ENCODE data around the gene IQGAP2. TPM values are rescaled to one million over a fixed set of nuclear protein-coding genes. Genes with fewer than 3 reads are reported as not detected.

The IQGAP2 gene
- total RNA-seq, 1 donor from 2014 or later, result 11.5 TPM

DNA sequence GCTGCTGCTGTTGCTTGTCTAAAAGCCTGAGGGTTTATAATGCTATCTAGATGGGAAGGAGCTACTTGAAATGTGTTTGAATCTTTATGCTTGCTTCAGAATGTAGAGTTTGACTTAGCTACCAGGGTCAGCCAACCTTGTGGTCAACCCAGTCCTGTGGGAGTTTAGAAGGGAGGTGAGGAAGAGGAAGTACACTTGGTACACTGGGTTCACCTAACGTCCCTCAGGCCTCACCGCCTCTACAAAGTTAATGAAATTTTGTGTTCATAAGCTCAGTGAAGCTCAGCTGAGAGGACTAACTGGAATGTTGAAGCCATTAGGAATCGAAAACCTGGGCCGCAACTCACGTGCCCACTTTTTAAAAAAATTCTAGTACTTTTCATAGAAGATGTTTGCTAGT, 10.7 kb downstream of the IQGAP2 start:
- Histone ChIP-seq H3K4me1 (ENCODE audit: control insufficient read depth in 3 of 3, insufficient read depth in 3 of 3, low read length in 3 of 3) (no peaks in the 10 kb centered on the region), H3K27ac (ENCODE audit: low read depth, low read length) (no peak overlapping the region), H3K36me3 (ENCODE audit: control insufficient read depth in 3 of 3, insufficient read depth in 3 of 3, low read length in 3 of 3) (no peaks in the 10 kb centered on the region), H3K27me3 (ENCODE audit: control insufficient read depth in 3 of 3, insufficient read depth in 3 of 3, low read length in 3 of 3) (no peaks in the 10 kb centered on the region), H3K9ac (ENCODE audit: low read depth in 1 of 3, low read length in 3 of 3) (no peak overlapping the region), H3K4me3 (ENCODE audit: low read length in 3 of 3) (no peak overlapping the region), H3K9me3 (ENCODE audit: control insufficient read depth in 3 of 3, low read length in 3 of 3) (no peaks in the 10 kb centered on the region)

DNA sequence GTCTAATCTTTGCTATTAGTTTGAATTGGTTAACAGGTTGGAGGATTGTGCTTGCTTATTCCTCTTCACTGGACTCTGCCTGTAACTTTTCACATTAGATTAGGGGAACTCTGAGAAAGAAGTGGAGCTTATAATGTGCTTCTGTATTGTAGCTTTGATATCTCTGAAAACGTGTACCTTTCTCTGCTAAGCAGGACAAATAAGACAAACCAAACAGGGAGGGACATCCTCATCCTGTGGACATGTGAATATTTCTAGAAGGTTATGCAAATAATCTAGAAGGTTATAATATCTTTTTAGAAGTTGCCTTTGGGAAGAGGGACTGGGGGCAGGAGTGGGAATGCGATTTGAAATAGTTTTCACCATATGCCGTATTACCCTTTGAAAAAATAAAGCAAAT, 11.7 kb downstream of the IQGAP2 start:
- no peaks in the 10 kb centered on the region for H3K4me1 ChIP-seq (ENCODE audit: control insufficient read depth in 3 of 3, insufficient read depth in 3 of 3, low read length in 3 of 3)
- no peak overlapping the region for H3K4me3 ChIP-seq (ENCODE audit: low read length in 3 of 3)
- H3K9ac ChIP-seq (ENCODE audit: low read depth in 1 of 3, low read length in 3 of 3), result no peak overlapping the region
- no peaks in the 10 kb centered on the region for H3K36me3 ChIP-seq (ENCODE audit: control insufficient read depth in 3 of 3, insufficient read depth in 3 of 3, low read length in 3 of 3)
- no peak overlapping the region for H3K27ac ChIP-seq (ENCODE audit: low read depth, low read length)
- H3K27me3 ChIP-seq (ENCODE audit: control insufficient read depth in 3 of 3, insufficient read depth in 3 of 3, low read length in 3 of 3), result no peaks in the 10 kb centered on the region
- H3K9me3 ChIP-seq (ENCODE audit: control insufficient read depth in 3 of 3, low read length in 3 of 3), result no peaks in the 10 kb centered on the region

DNA sequence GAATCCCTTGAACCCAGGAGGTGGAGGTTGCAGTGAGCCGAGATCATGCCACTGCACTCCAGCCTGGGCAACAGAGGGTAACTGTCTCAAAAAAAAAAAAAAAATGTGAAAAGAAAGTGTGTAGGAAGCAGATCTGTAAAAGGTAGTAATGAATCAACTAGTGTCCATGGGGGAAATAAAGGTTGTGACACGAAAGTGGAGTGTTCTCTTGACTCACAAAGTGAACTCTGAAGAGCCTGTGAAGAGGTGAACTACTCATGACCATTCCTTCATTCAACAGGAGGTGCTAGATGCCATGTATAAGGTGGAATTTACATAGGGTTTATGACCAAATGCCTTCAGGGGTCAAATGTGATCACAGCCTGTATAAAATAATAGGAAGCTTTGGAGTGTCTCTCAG, 12.8 kb downstream of the IQGAP2 start:
- H3K27ac ChIP-seq (ENCODE audit: low read depth, low read length), result no peak overlapping the region
- no peaks in the 10 kb centered on the region for H3K4me1 ChIP-seq (ENCODE audit: control insufficient read depth in 3 of 3, insufficient read depth in 3 of 3, low read length in 3 of 3)
- H3K27me3 ChIP-seq (ENCODE audit: control insufficient read depth in 3 of 3, insufficient read depth in 3 of 3, low read length in 3 of 3), result no peaks in the 10 kb centered on the region
- no peaks in the 10 kb centered on the region for H3K9me3 ChIP-seq (ENCODE audit: control insufficient read depth in 3 of 3, low read length in 3 of 3)
- no peak overlapping the region for H3K4me3 ChIP-seq (ENCODE audit: low read length in 3 of 3)
- no peaks in the 10 kb centered on the region for H3K36me3 ChIP-seq (ENCODE audit: control insufficient read depth in 3 of 3, insufficient read depth in 3 of 3, low read length in 3 of 3)
- H3K9ac ChIP-seq (ENCODE audit: low read depth in 1 of 3, low read length in 3 of 3), result no peak overlapping the region

DNA sequence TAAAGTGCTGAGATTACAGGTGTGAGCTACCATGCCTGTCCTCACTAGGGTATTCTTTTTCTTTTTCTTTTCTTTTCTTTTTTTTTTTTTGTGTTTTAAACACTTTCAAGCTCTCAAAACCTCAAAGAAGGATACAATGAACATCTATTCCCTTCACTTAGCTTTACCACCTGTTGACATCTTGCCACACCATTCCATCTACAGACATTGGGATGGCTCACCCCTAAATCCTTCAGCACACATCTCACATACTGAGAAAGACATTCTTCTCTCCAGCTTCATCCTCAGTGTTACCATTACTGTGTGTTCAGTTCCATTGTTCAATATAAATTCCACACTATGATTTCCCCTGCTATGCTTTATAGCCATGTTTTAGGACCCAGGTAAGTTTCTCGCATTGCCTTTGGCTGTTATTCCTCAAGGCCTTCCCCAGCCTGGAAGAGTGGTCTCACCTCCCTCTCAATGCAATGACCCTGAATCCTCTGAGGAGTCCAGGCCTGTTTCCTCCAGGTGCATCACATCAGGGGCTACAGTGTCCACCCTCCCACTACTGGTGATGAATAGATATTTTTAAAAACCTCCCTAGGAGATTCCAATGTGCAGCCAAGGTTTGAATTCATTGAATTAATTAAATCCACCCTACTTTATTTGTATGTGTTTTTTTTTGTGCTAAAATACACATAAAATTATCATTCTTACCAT, 16.7 kb downstream of the IQGAP2 start:
- Histone ChIP-seq H3K36me3 (ENCODE audit: control insufficient read depth in 3 of 3, insufficient read depth in 3 of 3, low read length in 3 of 3) (no peaks in the 10 kb centered on the region), H3K4me1 (ENCODE audit: control insufficient read depth in 3 of 3, insufficient read depth in 3 of 3, low read length in 3 of 3) (no peaks in the 10 kb centered on the region), H3K27me3 (ENCODE audit: control insufficient read depth in 3 of 3, insufficient read depth in 3 of 3, low read length in 3 of 3) (no peaks in the 10 kb centered on the region), H3K27ac (ENCODE audit: low read depth, low read length) (no peak overlapping the region), H3K9ac (ENCODE audit: low read depth in 1 of 3, low read length in 3 of 3) (no peak overlapping the region), H3K9me3 (ENCODE audit: control insufficient read depth in 3 of 3, low read length in 3 of 3) (no peaks in the 10 kb centered on the region), H3K4me3 (ENCODE audit: low read length in 3 of 3) (no peak overlapping the region)

DNA sequence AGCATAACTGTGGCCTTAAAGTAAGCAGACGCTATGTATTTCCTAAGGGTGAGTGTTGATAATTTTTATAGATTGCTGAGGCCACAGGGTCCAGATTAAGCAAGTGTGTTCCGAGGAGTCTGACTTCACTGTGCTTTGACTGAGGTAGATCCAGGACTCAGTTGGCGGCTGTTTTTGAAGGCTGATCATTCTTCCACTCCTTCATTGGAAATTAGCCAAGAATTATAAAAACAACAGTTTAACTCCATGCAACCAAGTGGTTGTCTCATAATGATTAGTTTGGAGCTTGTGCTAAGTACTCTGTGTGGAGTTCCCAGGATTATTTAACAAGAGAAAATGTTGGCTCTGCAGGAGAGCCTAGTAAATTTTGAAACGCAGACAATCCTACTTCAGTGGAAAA, 19.1 kb downstream of the IQGAP2 start:
- no peaks in the 10 kb centered on the region for H3K36me3 ChIP-seq (ENCODE audit: control insufficient read depth in 3 of 3, insufficient read depth in 3 of 3, low read length in 3 of 3)
- H3K9me3 ChIP-seq (ENCODE audit: control insufficient read depth in 3 of 3, low read length in 3 of 3), result no peaks in the 10 kb centered on the region
- no peaks in the 10 kb centered on the region for H3K4me1 ChIP-seq (ENCODE audit: control insufficient read depth in 3 of 3, insufficient read depth in 3 of 3, low read length in 3 of 3)
- H3K27ac ChIP-seq (ENCODE audit: low read depth, low read length), result no peak overlapping the region
- no peak overlapping the region for H3K9ac ChIP-seq (ENCODE audit: low read depth in 1 of 3, low read length in 3 of 3)
- no peaks in the 10 kb centered on the region for H3K27me3 ChIP-seq (ENCODE audit: control insufficient read depth in 3 of 3, insufficient read depth in 3 of 3, low read length in 3 of 3)
- H3K4me3 ChIP-seq (ENCODE audit: low read length in 3 of 3), result no peak overlapping the region

DNA sequence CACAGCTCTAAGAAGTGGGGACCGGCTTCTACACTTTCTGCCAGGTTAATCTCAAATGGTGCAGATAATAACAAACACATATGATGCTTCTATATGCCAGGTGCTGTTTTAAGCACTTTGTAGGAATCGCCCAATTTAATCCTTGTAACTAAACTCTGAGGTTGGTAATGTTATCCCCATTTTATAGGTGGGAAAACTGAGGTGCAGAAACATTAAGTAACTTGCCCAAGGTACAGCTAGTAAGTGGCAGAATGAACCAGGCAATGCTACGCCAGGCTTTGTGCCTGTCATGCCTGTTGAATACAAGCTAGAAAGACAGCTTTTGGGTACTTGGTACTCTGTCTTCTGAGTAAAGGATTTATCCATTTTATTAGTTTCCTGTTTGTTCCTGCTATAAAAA, 19.7 kb downstream of the IQGAP2 start:
- Histone ChIP-seq H3K9ac (ENCODE audit: low read depth in 1 of 3, low read length in 3 of 3) (no peak overlapping the region), H3K27ac (ENCODE audit: low read depth, low read length) (no peak overlapping the region), H3K27me3 (ENCODE audit: control insufficient read depth in 3 of 3, insufficient read depth in 3 of 3, low read length in 3 of 3) (no peaks in the 10 kb centered on the region), H3K4me1 (ENCODE audit: control insufficient read depth in 3 of 3, insufficient read depth in 3 of 3, low read length in 3 of 3) (no peaks in the 10 kb centered on the region), H3K36me3 (ENCODE audit: control insufficient read depth in 3 of 3, insufficient read depth in 3 of 3, low read length in 3 of 3) (no peaks in the 10 kb centered on the region), H3K9me3 (ENCODE audit: control insufficient read depth in 3 of 3, low read length in 3 of 3) (no peaks in the 10 kb centered on the region), H3K4me3 (ENCODE audit: low read length in 3 of 3) (no peak overlapping the region)

DNA sequence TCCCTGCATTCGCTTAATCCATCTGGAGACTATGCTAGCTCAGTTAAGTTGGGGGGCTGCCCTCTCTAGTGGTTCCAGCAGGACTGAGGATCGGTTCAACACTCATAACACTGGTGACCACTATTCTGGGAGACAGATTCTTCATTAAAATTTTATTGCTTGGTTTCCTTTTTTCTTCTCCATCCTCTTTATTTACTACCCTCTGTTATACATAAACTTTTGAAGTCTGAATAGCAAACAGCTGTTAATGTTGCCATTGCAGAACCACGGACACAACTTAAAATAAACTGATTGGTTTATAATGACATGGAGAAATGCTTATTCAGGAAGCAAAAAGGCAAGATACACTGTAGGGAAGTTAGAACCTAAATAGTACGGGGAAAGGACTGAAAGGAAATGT, 22.1 kb downstream of the IQGAP2 start:
- H3K27ac ChIP-seq (ENCODE audit: low read depth, low read length), result no peak overlapping the region
- no peaks in the 10 kb centered on the region for H3K9me3 ChIP-seq (ENCODE audit: control insufficient read depth in 3 of 3, low read length in 3 of 3)
- no peak overlapping the region for H3K9ac ChIP-seq (ENCODE audit: low read depth in 1 of 3, low read length in 3 of 3)
- no peaks in the 10 kb centered on the region for H3K36me3 ChIP-seq (ENCODE audit: control insufficient read depth in 3 of 3, insufficient read depth in 3 of 3, low read length in 3 of 3)
- H3K4me3 ChIP-seq (ENCODE audit: low read length in 3 of 3), result no peak overlapping the region
- no peaks in the 10 kb centered on the region for H3K4me1 ChIP-seq (ENCODE audit: control insufficient read depth in 3 of 3, insufficient read depth in 3 of 3, low read length in 3 of 3)
- no peaks in the 10 kb centered on the region for H3K27me3 ChIP-seq (ENCODE audit: control insufficient read depth in 3 of 3, insufficient read depth in 3 of 3, low read length in 3 of 3)

DNA sequence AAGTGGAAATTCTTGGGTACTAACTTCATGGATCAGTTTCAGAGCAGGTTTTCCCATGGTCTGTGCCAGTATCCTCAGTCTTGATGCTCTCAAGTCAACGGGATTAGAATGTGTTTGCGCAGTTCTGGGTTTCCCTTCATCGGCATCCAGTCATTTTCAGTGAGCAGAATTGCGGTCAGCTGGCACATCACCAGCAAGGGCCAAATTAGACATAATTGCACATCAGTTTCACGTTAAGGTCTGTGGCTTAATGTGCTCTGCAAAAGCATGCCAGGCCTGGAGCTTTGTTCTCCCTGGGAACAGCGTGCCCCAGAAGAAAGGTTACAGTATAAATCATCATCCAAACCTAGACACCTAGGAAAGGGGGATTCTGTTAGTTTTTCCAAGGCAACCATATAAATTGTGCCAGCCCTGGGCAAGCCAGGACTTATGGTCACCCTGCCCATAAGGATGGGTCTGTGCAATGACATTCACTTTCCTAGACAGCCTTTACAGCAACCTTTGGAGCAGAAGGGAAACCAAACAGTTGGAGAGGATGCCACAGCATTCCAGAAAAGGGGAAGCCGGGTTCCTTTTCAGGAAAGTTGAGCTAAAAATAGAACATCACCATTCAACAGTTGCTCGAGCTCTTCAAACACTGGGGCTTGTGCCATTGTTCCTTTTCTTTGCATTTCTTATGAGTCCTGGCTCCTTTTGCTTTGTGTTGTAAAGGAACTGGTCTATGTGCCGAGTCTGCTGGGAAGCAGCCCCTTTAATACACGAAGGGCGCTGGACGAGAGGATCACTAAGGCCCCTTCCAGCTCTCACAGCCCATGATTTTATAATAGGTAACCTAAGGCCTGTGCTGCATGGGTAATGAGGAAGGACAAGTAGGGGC, 23.1 kb downstream of the IQGAP2 start:
- no peak overlapping the region for H3K27ac ChIP-seq (ENCODE audit: low read depth, low read length)
- no peaks in the 10 kb centered on the region for H3K4me1 ChIP-seq (ENCODE audit: control insufficient read depth in 3 of 3, insufficient read depth in 3 of 3, low read length in 3 of 3)
- no peaks in the 10 kb centered on the region for H3K27me3 ChIP-seq (ENCODE audit: control insufficient read depth in 3 of 3, insufficient read depth in 3 of 3, low read length in 3 of 3)

DNA sequence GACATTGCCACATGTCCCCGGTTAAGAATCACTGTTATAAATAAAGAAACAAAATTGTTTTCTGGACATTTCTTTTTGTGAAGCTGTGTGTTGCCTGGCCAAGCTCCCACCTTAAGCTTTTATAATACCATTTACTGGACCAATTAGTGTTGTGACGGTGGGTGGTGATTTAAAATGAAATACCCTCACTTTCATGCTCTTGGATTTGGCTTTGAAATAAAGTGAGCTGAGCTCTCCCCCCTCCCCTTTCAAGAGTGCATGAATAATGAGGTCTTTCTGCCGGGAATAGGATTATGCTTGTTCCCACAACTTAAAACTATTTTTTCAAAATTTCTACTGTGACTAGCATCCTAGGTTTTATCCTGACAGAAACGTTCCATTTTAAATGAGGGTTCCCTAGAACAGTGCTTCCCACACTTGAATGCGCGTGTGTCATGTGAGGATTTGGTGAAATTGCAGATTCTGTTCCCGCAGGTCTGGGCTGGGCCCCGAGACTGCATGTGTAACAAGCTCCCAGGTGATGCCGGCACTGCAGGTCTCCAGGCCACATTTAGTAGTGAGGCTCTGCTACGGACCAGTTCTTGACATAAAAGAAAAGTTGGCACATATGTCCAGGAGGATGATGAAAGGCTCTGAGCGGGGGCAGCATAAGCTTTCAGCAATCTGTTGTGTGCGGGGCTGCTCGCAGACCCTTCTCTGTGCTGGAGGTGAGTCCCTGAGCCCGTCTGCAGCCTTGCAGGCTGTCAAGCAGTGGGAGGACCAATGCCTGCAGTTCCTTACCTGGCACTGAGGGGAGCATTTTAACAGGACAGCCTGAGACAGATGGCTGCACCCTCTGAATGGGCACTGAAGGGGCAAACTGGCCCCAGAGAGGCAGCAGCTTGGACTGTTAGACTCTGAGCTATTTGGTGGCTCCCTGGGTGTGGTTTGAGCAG, 24.4 kb downstream of the IQGAP2 start:
- Histone ChIP-seq H3K36me3 (ENCODE audit: control insufficient read depth in 3 of 3, insufficient read depth in 3 of 3, low read length in 3 of 3) (no peaks in the 10 kb centered on the region), H3K4me3 (ENCODE audit: low read length in 3 of 3) (no peak overlapping the region), H3K27ac (ENCODE audit: low read depth, low read length) (no peak overlapping the region), H3K9ac (ENCODE audit: low read depth in 1 of 3, low read length in 3 of 3) (no peak overlapping the region), H3K4me1 (ENCODE audit: control insufficient read depth in 3 of 3, insufficient read depth in 3 of 3, low read length in 3 of 3) (no peaks in the 10 kb centered on the region), H3K9me3 (ENCODE audit: control insufficient read depth in 3 of 3, low read length in 3 of 3) (no peaks in the 10 kb centered on the region), H3K27me3 (ENCODE audit: control insufficient read depth in 3 of 3, insufficient read depth in 3 of 3, low read length in 3 of 3) (no peaks in the 10 kb centered on the region)

More for the DNA sequence above, 23.1 kb downstream of the IQGAP2 start:
- no peaks in the 10 kb centered on the region for H3K36me3 ChIP-seq (ENCODE audit: control insufficient read depth in 3 of 3, insufficient read depth in 3 of 3, low read length in 3 of 3)
- no peak overlapping the region for H3K4me3 ChIP-seq (ENCODE audit: low read length in 3 of 3)
- no peaks in the 10 kb centered on the region for H3K9me3 ChIP-seq (ENCODE audit: control insufficient read depth in 3 of 3, low read length in 3 of 3)
- H3K9ac ChIP-seq (ENCODE audit: low read depth in 1 of 3, low read length in 3 of 3), result no peak overlapping the region

All from skeletal muscle tissue (tissue), 4 donors.